ENCODE measurements around the gene MYT1.

DNA sequence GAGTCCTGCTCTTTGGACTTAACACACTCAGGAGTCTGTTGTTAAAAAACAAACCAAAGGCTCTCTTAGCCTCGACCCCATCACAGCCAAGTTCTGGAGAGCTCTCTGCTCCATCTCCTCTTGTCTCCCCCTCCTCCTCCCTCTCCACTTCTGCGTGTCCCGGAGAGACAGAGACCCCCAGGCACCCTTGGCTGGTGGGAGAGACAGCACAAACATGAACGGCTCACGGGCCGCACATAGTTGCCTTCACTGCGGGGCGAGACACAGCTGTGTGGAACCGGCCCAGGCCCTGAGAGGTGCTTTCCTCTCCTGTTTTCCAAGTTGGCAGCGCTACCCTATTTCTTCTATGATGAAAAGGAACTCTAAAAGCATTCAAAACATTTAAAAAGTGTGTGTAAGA is 23.3 kb upstream of the MYT1 start:
- TF ChIP-seq, protein P1, sequence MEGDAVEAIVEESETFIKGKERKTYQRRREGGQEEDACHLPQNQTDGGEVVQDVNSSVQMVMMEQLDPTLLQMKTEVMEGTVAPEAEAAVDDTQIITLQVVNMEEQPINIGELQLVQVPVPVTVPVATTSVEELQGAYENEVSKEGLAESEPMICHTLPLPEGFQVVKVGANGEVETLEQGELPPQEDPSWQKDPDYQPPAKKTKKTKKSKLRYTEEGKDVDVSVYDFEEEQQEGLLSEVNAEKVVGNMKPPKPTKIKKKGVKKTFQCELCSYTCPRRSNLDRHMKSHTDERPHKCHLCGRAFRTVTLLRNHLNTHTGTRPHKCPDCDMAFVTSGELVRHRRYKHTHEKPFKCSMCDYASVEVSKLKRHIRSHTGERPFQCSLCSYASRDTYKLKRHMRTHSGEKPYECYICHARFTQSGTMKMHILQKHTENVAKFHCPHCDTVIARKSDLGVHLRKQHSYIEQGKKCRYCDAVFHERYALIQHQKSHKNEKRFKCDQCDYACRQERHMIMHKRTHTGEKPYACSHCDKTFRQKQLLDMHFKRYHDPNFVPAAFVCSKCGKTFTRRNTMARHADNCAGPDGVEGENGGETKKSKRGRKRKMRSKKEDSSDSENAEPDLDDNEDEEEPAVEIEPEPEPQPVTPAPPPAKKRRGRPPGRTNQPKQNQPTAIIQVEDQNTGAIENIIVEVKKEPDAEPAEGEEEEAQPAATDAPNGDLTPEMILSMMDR (IDR thresholded peaks at IDR 0.05): no peak
- TF ChIP-seq EP300 (IDR thresholded peaks at IDR 0.05; ENCODE audit: low read depth) (no peak), POLR2A (IDR thresholded peaks at IDR 0.05) (no peak), POLR2AphosphoS5 (IDR thresholded peaks at IDR 0.05) (no peak)
